ENCODE data around the gene ITPR1. TPM values are rescaled to one million over a fixed set of nuclear protein-coding genes. Genes with fewer than 3 reads are reported as not detected.

The ITPR1 gene
- total and polyA plus RNA-seq, 4 donors: 3.7 to 39.4 (median 8.2) TPM

DNA sequence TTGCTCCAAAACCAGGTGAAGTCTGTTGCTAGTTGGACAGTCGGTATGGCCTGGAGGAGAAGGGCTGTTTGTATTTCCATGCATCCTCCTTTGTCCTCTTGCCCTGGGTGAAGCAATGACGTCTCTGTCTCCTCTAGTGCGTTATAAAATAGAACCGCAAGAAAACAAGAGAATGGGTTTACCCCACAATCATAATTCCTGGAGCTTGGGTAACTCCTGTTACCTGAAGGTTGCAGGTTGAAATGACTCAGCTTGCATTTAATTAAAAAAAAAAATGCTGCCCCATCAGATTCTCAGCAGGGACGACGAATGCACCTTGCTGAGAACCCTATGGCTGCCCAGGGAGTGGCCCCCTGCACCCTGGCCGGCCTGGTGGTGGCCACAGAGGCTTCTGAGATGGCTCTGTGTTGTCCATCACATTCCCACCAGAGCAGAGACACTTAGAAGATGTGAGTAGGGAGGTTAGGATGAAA is 257.9 kb downstream of the ITPR1 start (continued):
- TF ChIP-seq, protein P1, sequence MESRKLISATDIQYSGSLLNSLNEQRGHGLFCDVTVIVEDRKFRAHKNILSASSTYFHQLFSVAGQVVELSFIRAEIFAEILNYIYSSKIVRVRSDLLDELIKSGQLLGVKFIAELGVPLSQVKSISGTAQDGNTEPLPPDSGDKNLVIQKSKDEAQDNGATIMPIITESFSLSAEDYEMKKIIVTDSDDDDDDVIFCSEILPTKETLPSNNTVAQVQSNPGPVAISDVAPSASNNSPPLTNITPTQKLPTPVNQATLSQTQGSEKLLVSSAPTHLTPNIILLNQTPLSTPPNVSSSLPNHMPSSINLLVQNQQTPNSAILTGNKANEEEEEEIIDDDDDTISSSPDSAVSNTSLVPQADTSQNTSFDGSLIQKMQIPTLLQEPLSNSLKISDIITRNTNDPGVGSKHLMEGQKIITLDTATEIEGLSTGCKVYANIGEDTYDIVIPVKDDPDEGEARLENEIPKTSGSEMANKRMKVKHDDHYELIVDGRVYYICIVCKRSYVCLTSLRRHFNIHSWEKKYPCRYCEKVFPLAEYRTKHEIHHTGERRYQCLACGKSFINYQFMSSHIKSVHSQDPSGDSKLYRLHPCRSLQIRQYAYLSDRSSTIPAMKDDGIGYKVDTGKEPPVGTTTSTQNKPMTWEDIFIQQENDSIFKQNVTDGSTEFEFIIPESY (IDR thresholded peaks at IDR 0.05): no peak
- TF ChIP-seq, protein P2, sequence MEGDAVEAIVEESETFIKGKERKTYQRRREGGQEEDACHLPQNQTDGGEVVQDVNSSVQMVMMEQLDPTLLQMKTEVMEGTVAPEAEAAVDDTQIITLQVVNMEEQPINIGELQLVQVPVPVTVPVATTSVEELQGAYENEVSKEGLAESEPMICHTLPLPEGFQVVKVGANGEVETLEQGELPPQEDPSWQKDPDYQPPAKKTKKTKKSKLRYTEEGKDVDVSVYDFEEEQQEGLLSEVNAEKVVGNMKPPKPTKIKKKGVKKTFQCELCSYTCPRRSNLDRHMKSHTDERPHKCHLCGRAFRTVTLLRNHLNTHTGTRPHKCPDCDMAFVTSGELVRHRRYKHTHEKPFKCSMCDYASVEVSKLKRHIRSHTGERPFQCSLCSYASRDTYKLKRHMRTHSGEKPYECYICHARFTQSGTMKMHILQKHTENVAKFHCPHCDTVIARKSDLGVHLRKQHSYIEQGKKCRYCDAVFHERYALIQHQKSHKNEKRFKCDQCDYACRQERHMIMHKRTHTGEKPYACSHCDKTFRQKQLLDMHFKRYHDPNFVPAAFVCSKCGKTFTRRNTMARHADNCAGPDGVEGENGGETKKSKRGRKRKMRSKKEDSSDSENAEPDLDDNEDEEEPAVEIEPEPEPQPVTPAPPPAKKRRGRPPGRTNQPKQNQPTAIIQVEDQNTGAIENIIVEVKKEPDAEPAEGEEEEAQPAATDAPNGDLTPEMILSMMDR (IDR thresholded peaks at IDR 0.05; ENCODE audit: low read depth, low read length, missing input control): no peak
- TF ChIP-seq TAF1 (conservative IDR thresholded peaks at IDR 0.05): no peak
- no peak for TF ChIP-seq SP1 (IDR thresholded peaks at IDR 0.05)

- H3K4me3 ChIP-seq (ENCODE audit: low read depth in 1 of 3, low read length in 3 of 3): no peak overlapping the region
Observed at GRCh38 chr3:4751502-4752101, 258.5 kb downstream of the ITPR1 start.

More at GRCh38 chr3:4751502-4752101, 258.5 kb downstream of the ITPR1 start:
- H3K4me1 ChIP-seq (ENCODE audit: control insufficient read depth in 4 of 4, insufficient read depth in 4 of 4, low read length in 3 of 4): peaks cover 11 to 32% (median 16%) of the 10 kb centered on the region in 4 donors
- H3K27me3 ChIP-seq (ENCODE audit: control insufficient read depth in 4 of 4, insufficient read depth in 4 of 4, low read length in 3 of 4): no peaks in the 10 kb centered on the region
- DNase-seq (ENCODE audit: low spot score): no peak
- H3K36me3 ChIP-seq (ENCODE audit: control insufficient read depth in 4 of 4, insufficient read depth in 3 of 4, low read depth in 1 of 4, low read length in 3 of 4): no peaks in the 10 kb centered on the region
- TF ChIP-seq, protein P2 (IDR thresholded peaks at IDR 0.05; ENCODE audit: low read depth, low read length, missing input control): no peak
- TF ChIP-seq, protein P1 (IDR thresholded peaks at IDR 0.05): no peak
- TF ChIP-seq EGR1 (IDR thresholded peaks at IDR 0.05; ENCODE audit: low read depth in 2 of 2) (no peak), JUND (IDR thresholded peaks at IDR 0.05) (no peak), NR2F2 (IDR thresholded peaks at IDR 0.05) (no peak), GABPA (IDR thresholded peaks at IDR 0.05 in 1 of 2, conservative IDR thresholded peaks at IDR 0.05 in 1 of 2) (no peak), SP1 (IDR thresholded peaks at IDR 0.05) (no peak), TAF1 (conservative IDR thresholded peaks at IDR 0.05) (no peak), RXRA (IDR thresholded peaks at IDR 0.05) (no peak), HNF4A (conservative IDR thresholded peaks at IDR 0.05) (no peak), FOXA2 (IDR thresholded peaks at IDR 0.05) (no peak), YY1 (IDR thresholded peaks at IDR 0.05) (no peak), ATF3 (IDR thresholded peaks at IDR 0.05) (no peak)
- 45% methylated on average over 5 of the region's 5 CpGs for WGBS
- peak overlapping the region; percentile 56 to 67 for H3K27ac ChIP-seq (ENCODE audit: low read depth in 1 of 2, low read length in 2 of 2)
- H3K9me3 ChIP-seq (ENCODE audit: control insufficient read depth in 4 of 4, low read length in 3 of 4): no peaks in the 10 kb centered on the region
- peak overlapping the region in 1 of 2 donors; percentile 17 for H3K9ac ChIP-seq (ENCODE audit: low read depth in 1 of 2, low read length in 2 of 2)
